ENCODE measurements around the gene MTX1.
A peak's percentile ranks its signal among the peaks of the same experiment; 100 is the strongest.
"Not testable (repeated sequence)": the region's sequence is repeated elsewhere in the genome, so short reads cannot be mapped to it uniquely, and the experiment has no call there.

MTX1 gene

DNA sequence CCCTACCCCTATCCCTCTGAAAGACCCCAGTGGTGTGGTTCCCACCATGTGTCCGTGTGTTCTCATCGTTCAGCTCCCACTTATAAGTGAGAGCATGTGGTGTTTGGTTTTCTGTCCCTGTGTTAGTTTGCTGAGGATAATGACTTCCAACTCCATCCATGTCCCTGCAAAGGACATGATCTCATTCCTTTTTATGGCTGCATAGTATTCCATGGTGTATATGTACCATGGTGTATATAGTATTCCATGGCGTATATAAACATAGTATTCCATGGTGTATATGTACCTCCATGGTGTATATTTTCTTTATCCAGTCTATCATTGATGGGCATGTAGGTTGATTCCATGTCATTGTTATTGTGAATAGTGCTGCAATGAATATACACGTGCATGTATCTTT lies 44.7 kb upstream of the MTX1 start:
- H2BK120ac ChIP-seq (ENCODE audit: insufficient read depth, low read length, poor library complexity); H3K79me2 ChIP-seq (ENCODE audit: control insufficient read depth, insufficient read depth, low read length, poor library complexity); H3K9me3 ChIP-seq (ENCODE audit: insufficient read depth, low read depth, low read length); H3K23ac ChIP-seq (ENCODE audit: low read length); H3K14ac ChIP-seq (ENCODE audit: low read length); H3K27ac ChIP-seq (ENCODE audit: low read depth, low read length); H2BK5ac ChIP-seq (ENCODE audit: low read depth, low read length, poor library complexity); H3K36me3 ChIP-seq (ENCODE audit: control insufficient read depth in 1 of 2, insufficient read depth in 2 of 2, low read length in 2 of 2); H3K79me1 ChIP-seq (ENCODE audit: low read length); H4K12ac ChIP-seq (ENCODE audit: low read depth, low read length); H4K8ac ChIP-seq (ENCODE audit: low read depth, low read length); H3K4me3 ChIP-seq (ENCODE audit: low read depth, low read length); H3K4me2 ChIP-seq (ENCODE audit: low read length); DNase-seq; H2BK12ac ChIP-seq (ENCODE audit: low read length); H3K27me3 ChIP-seq (ENCODE audit: insufficient read depth, low read length); H3K9ac ChIP-seq (ENCODE audit: low read length); H3K4ac ChIP-seq (ENCODE audit: low read depth, low read length); H3K18ac ChIP-seq (ENCODE audit: low read length); H2AFZ ChIP-seq (ENCODE audit: insufficient read depth, low read length, poor library complexity); H2AK5ac ChIP-seq (ENCODE audit: low read length); H4K91ac ChIP-seq (ENCODE audit: low read depth, low read length): not testable (repeated sequence)
- no CpG with 5 or more reads among the region's 4 CpGs for WGBS (ENCODE audit: extremely low coverage, insufficient coverage, insufficient read length)
- H3K4me1 ChIP-seq (ENCODE audit: control insufficient read depth in 1 of 2, insufficient read depth in 2 of 2, low read length in 2 of 2), result peaks cover 4 to 17% of the 10 kb centered on the region in 2 experiments

DNA sequence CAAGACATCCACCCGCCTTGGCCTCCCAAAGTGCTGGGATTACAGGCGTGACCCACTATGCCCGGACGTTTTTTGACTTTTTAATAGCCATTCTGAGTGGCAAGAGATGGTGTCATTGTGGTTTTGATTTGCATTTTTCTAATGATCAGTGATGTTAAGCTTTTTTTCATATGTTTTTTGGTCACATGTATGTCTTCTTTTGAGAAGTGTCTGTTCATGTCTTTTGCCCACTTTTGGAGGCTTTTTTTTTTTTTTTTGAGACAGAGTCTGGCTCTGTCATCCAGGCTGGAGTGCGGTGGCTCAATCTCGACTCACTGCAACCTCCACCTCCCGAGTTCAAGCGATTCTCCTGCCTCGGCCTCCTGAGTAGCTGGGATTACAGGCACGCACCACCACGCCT lies 43.9 kb upstream of the MTX1 start:
- H3K4ac ChIP-seq (ENCODE audit: low read depth, low read length); H2AK5ac ChIP-seq (ENCODE audit: low read length); H4K8ac ChIP-seq (ENCODE audit: low read depth, low read length); H2BK5ac ChIP-seq (ENCODE audit: low read depth, low read length, poor library complexity); H3K27ac ChIP-seq (ENCODE audit: low read depth, low read length); H3K9me3 ChIP-seq (ENCODE audit: insufficient read depth, low read depth, low read length); H3K79me1 ChIP-seq (ENCODE audit: low read length); H3K9ac ChIP-seq (ENCODE audit: low read length); H3K27me3 ChIP-seq (ENCODE audit: insufficient read depth, low read length); H3K36me3 ChIP-seq (ENCODE audit: control insufficient read depth in 1 of 2, insufficient read depth in 2 of 2, low read length in 2 of 2); H2BK12ac ChIP-seq (ENCODE audit: low read length); H4K91ac ChIP-seq (ENCODE audit: low read depth, low read length); DNase-seq; H4K12ac ChIP-seq (ENCODE audit: low read depth, low read length); H3K79me2 ChIP-seq (ENCODE audit: control insufficient read depth, insufficient read depth, low read length, poor library complexity); H3K18ac ChIP-seq (ENCODE audit: low read length); H2BK120ac ChIP-seq (ENCODE audit: insufficient read depth, low read length, poor library complexity); H3K4me3 ChIP-seq (ENCODE audit: low read depth, low read length); H3K14ac ChIP-seq (ENCODE audit: low read length); H2AFZ ChIP-seq (ENCODE audit: insufficient read depth, low read length, poor library complexity); H3K23ac ChIP-seq (ENCODE audit: low read length); H3K4me2 ChIP-seq (ENCODE audit: low read length): not testable (repeated sequence)
- WGBS (ENCODE audit: extremely low coverage, insufficient coverage, insufficient read length), result no CpG with 5 or more reads among the region's 11 CpGs
- H3K4me1 ChIP-seq (ENCODE audit: control insufficient read depth in 1 of 2, insufficient read depth in 2 of 2, low read length in 2 of 2), result peaks cover 4 to 14% of the 10 kb centered on the region in 2 experiments

DNA sequence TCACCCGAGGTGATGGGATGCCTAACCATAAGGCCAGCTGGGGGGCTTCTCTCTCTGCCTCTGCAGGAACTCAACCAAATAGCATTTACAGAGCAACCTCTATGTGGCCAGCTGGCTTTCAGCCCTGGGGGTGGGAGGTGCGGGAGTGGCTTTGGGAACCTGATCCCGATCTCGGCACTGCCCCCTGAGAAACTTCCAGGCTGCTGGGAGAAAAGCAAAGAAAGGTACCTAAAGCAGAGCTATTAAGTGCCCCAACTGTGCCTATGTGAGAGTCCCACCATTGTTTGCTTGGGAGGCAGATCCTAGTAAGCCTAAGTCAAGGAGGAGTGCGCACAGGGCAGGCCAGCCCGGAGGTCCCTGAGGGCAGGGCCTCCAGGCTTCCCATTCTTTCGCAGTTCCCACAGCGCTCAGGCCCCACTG lies 42.4 kb upstream of the MTX1 start:
- H3K27ac ChIP-seq (ENCODE audit: low read depth, low read length), result no peak overlapping the region
- H2BK5ac ChIP-seq (ENCODE audit: low read depth, low read length, poor library complexity), result no peak overlapping the region
- H4K91ac ChIP-seq (ENCODE audit: low read depth, low read length), result no peak overlapping the region
- peak; percentile 84 to 86 for DNase-seq
- H3K23ac ChIP-seq (ENCODE audit: low read length), result no peak overlapping the region
- no peak overlapping the region for H4K8ac ChIP-seq (ENCODE audit: low read depth, low read length)
- no peak overlapping the region for H2AFZ ChIP-seq (ENCODE audit: insufficient read depth, low read length, poor library complexity)
- H3K4me3 ChIP-seq (ENCODE audit: low read depth, low read length), result no peak overlapping the region
- no peak overlapping the region for H2AK5ac ChIP-seq (ENCODE audit: low read length)
- H2BK12ac ChIP-seq (ENCODE audit: low read length), result no peak overlapping the region
- H3K4ac ChIP-seq (ENCODE audit: low read depth, low read length), result no peak overlapping the region
- no peak overlapping the region for H3K14ac ChIP-seq (ENCODE audit: low read length)
- no peaks in the 10 kb centered on the region for H3K9me3 ChIP-seq (ENCODE audit: insufficient read depth, low read depth, low read length)
- peaks cover 4 to 14% of the 10 kb centered on the region in 2 experiments for H3K4me1 ChIP-seq (ENCODE audit: control insufficient read depth in 1 of 2, insufficient read depth in 2 of 2, low read length in 2 of 2)
- no peak overlapping the region for H3K18ac ChIP-seq (ENCODE audit: low read length)
- H3K79me1 ChIP-seq (ENCODE audit: low read length), result no peaks in the 10 kb centered on the region
- H2BK120ac ChIP-seq (ENCODE audit: insufficient read depth, low read length, poor library complexity), result no peak overlapping the region
- H4K12ac ChIP-seq (ENCODE audit: low read depth, low read length), result no peak overlapping the region
- peaks cover 8 to 14% of the 10 kb centered on the region in 2 experiments for H3K36me3 ChIP-seq (ENCODE audit: control insufficient read depth in 1 of 2, insufficient read depth in 2 of 2, low read length in 2 of 2)
- H3K9ac ChIP-seq (ENCODE audit: low read length), result no peak overlapping the region
- H3K4me2 ChIP-seq (ENCODE audit: low read length), result no peak overlapping the region
- H3K27me3 ChIP-seq (ENCODE audit: insufficient read depth, low read length), result no peaks in the 10 kb centered on the region
- WGBS (ENCODE audit: extremely low coverage, insufficient coverage, insufficient read length), result no CpG with 5 or more reads among the region's 8 CpGs
- no peaks in the 10 kb centered on the region for H3K79me2 ChIP-seq (ENCODE audit: control insufficient read depth, insufficient read depth, low read length, poor library complexity)

DNA sequence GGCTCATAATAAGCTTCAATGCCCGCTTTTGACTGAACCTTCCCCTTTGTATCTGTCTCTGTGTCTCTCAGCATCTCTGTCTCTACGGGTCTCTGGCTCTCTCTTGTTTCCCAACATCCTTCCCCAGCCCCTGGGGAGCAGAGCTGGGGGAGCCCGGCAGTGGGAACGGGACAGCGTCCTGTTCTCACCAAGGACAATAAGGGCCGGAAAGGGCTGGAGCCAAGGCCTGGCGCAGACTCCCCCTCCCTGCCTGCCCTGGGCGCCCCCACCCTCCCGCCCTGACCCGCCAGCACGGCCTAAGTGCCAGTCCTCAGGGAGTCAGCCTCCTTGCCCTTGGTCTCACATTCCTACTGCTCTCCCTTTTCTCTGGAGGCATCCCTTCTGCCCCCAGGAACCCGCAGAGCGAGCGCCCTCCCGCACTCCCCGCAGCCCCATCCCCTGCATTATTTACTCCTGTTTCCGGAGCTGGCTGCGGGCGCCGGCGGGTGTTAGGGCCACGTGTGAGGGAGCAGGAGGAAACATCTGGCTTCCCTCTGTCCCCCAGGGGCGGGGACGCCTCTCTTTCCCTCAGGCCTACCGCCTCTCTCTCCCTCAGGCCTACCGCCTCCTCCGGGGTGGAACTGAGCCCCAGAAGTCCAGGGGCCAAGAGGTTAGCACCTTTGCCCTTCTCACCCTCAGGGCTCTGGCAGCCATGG lies 41.9 kb upstream of the MTX1 start:
- Histone ChIP-seq H2BK120ac (ENCODE audit: insufficient read depth, low read length, poor library complexity) (no peak overlapping the region), H2BK12ac (ENCODE audit: low read length) (no peak overlapping the region), H2AFZ (ENCODE audit: insufficient read depth, low read length, poor library complexity) (no peak overlapping the region), H4K8ac (ENCODE audit: low read depth, low read length) (no peak overlapping the region), H3K27me3 (ENCODE audit: insufficient read depth, low read length) (no peaks in the 10 kb centered on the region), H3K4ac (ENCODE audit: low read depth, low read length) (no peak overlapping the region), H3K4me1 (ENCODE audit: control insufficient read depth in 1 of 2, insufficient read depth in 2 of 2, low read length in 2 of 2) (peaks cover 4 to 14% of the 10 kb centered on the region in 2 experiments), H3K4me2 (ENCODE audit: low read length) (no peak overlapping the region), H3K9ac (ENCODE audit: low read length) (no peak overlapping the region), H3K18ac (ENCODE audit: low read length) (no peak overlapping the region), H4K91ac (ENCODE audit: low read depth, low read length) (no peak overlapping the region), H3K79me1 (ENCODE audit: low read length) (no peaks in the 10 kb centered on the region), H3K14ac (ENCODE audit: low read length) (no peak overlapping the region), H3K79me2 (ENCODE audit: control insufficient read depth, insufficient read depth, low read length, poor library complexity) (no peaks in the 10 kb centered on the region), H3K23ac (ENCODE audit: low read length) (no peak overlapping the region), H3K36me3 (ENCODE audit: control insufficient read depth in 1 of 2, insufficient read depth in 2 of 2, low read length in 2 of 2) (peaks cover 8 to 14% of the 10 kb centered on the region in 2 experiments), H4K12ac (ENCODE audit: low read depth, low read length) (no peak overlapping the region), H2AK5ac (ENCODE audit: low read length) (no peak overlapping the region), H2BK5ac (ENCODE audit: low read depth, low read length, poor library complexity) (no peak overlapping the region), H3K9me3 (ENCODE audit: insufficient read depth, low read depth, low read length) (no peaks in the 10 kb centered on the region), H3K4me3 (ENCODE audit: low read depth, low read length) (no peak overlapping the region), H3K27ac (ENCODE audit: low read depth, low read length) (no peak overlapping the region)
- peak; percentile 98 for DNase-seq
- no CpG with 5 or more reads among the region's 27 CpGs for WGBS (ENCODE audit: extremely low coverage, insufficient coverage, insufficient read length)
